Activated CD4-positive, alpha-beta T cell treated with anti-CD3 and anti-CD28 coated beads, Interleukin-2, amount 10 ng/mL, durations not matched to agents 7 days and 5 days (primary cell): ENCODE measurements around the gene RAB18. TPM values are rescaled to one million over a fixed set of nuclear protein-coding genes. Genes with fewer than 3 reads are reported as not detected.
"Not testable (repeated sequence)": the region's sequence is repeated elsewhere in the genome, so short reads cannot be mapped to it uniquely, and the experiment has no call there.

Source experiments
- CTCF ChIA-PET: fragments of 350-600 bp; sonication (Branson Sonifier 250); formaldehyde crosslinking; loops from one replicate; lab custom pipeline; 2021; ENCODE audit warnings: antibody characterized with exemption; lab: Charles Lee
- POLR2A ChIA-PET: fragments of 350-600 bp; sonication (Branson Sonifier 250); formaldehyde crosslinking; loops from one replicate; lab custom pipeline; 2021; ENCODE audit warnings: antibody characterized with exemption; lab: Charles Lee
- DNase-seq: peaks from one replicate; pipeline ENCODE4 v3.0.0-alpha.2; 2020
- H3K27ac Mint-ChIP-seq: one replicate; pipeline ENCODE4 v1.8.0; 2021; ENCODE audit warnings: mild to moderate bottlenecking, moderate library complexity, mixed read lengths
- H3K27me3 Mint-ChIP-seq: one replicate; pipeline ENCODE4 v1.8.0; 2021; ENCODE audit warnings: mixed read lengths
- H3K36me3 Mint-ChIP-seq: one replicate; pipeline ENCODE4 v1.8.0; 2021; ENCODE audit warnings: low read depth, mixed read lengths
- H3K4me1 Mint-ChIP-seq: one replicate; pipeline ENCODE4 v1.8.0; 2021; ENCODE audit warnings: mixed read lengths
- H3K4me3 Mint-ChIP-seq: one replicate; pipeline ENCODE4 v1.8.0; 2021; ENCODE audit warnings: mild to moderate bottlenecking, moderate library complexity, mixed read lengths
- H3K9me3 Mint-ChIP-seq: one replicate; pipeline ENCODE4 v1.8.0; 2021; ENCODE audit warnings: mixed read lengths
- total RNA-seq, 2 experiments: library from RNA; stranded (reverse); gene quantifications; one replicate each; pipeline ENCODE4 v1.2.3, GENCODE V29; 2021

RAB18 gene
- total RNA-seq, 2 experiments from 2014 or later, result 62.5 to 68.2 TPM

GRCh38 chr10:27482984-27483956 is 20.8 kb upstream of the RAB18 start:
- Mint-ChIP-seq H3K4me3 (no peak overlapping the region), H3K27me3 (peaks cover 26% of the 10 kb centered on the region), H3K27ac (no peak overlapping the region), H3K4me1 (no peaks in the 10 kb centered on the region), H3K36me3 (no peaks in the 10 kb centered on the region), H3K9me3 (peaks cover 4% of the 10 kb centered on the region)
- DNase-seq, result no peak
- ChIA-PET POLR2A (no interaction called here), CTCF (no interaction called here)

- H3K4me1 Mint-ChIP-seq, result no peaks in the 10 kb centered on the region
- ChIA-PET CTCF (interaction anchor here (0.6 kb wide), 1 partner anchor 824 kb away, joined by 3 read pairs; no protein-coding TSS in a partner anchor), POLR2A (no interaction called here)
- H3K36me3 Mint-ChIP-seq, result no peaks in the 10 kb centered on the region
- peaks cover 5% of the 10 kb centered on the region for H3K9me3 Mint-ChIP-seq
- no peak for DNase-seq
- H3K4me3 Mint-ChIP-seq, result no peak overlapping the region
- no peak overlapping the region for H3K27ac Mint-ChIP-seq
- peaks cover 26% of the 10 kb centered on the region for H3K27me3 Mint-ChIP-seq
These were observed 18.7 kb upstream of the RAB18 start for GRCh38 chr10:27485368-27485767.

- Mint-ChIP-seq H3K4me3 (no peak overlapping the region), H3K9me3 (peaks cover 10% of the 10 kb centered on the region), H3K4me1 (no peaks in the 10 kb centered on the region), H3K27ac (no peak overlapping the region), H3K27me3 (peaks cover 27% of the 10 kb centered on the region), H3K36me3 (peaks cover 2% of the 10 kb centered on the region)
- POLR2A ChIA-PET, result interaction anchor here (0.6 kb wide), 1 partner anchor 68 kb away, joined by 3 read pairs; no protein-coding TSS in a partner anchor
- DNase-seq, result no peak
- CTCF ChIA-PET, result interaction anchor here (0.6 kb wide), 1 partner anchor 823 kb away, joined by 3 read pairs; no protein-coding TSS in a partner anchor
These were observed 18.1 kb upstream of the RAB18 start for GRCh38 chr10:27485986-27486385.

- POLR2A ChIA-PET, result no interaction called here
- Mint-ChIP-seq H3K4me3 (no peak overlapping the region), H3K27me3 (peaks cover 26% of the 10 kb centered on the region), H3K27ac (no peak overlapping the region), H3K9me3 (peaks cover 23% of the 10 kb centered on the region), H3K4me1 (no peaks in the 10 kb centered on the region), H3K36me3 (peaks cover 7% of the 10 kb centered on the region)
- CTCF ChIA-PET, result no interaction called here
- DNase-seq, result no peak
These were observed 13.3 kb upstream of the RAB18 start for GRCh38 chr10:27490807-27491206.

GRCh38 chr10:27494116-27494805 is 9.8 kb upstream of the RAB18 start:
- CTCF ChIA-PET, result no interaction called here
- POLR2A ChIA-PET, result no interaction called here
- DNase-seq, result no peak
- Mint-ChIP-seq H3K4me3 (no peak overlapping the region), H3K4me1 (no peaks in the 10 kb centered on the region), H3K36me3 (peaks cover 7% of the 10 kb centered on the region), H3K27ac (no peak overlapping the region), H3K9me3 (peaks cover 21% of the 10 kb centered on the region), H3K27me3 (peaks cover 22% of the 10 kb centered on the region)

- Mint-ChIP-seq H3K27ac (no peak overlapping the region), H3K4me1 (no peaks in the 10 kb centered on the region), H3K9me3 (peaks cover 11% of the 10 kb centered on the region), H3K36me3 (peaks cover 4% of the 10 kb centered on the region), H3K27me3 (peaks cover 20% of the 10 kb centered on the region), H3K4me3 (no peak overlapping the region)
- DNase-seq, result no peak
- POLR2A ChIA-PET, result no interaction called here
- CTCF ChIA-PET, result no interaction called here
These were observed 8.0 kb upstream of the RAB18 start for GRCh38 chr10:27496137-27496536.

GRCh38 chr10:27500096-27500495 is 4.0 kb upstream of the RAB18 start:
- H3K27ac Mint-ChIP-seq, result no peak overlapping the region
- peaks cover 9% of the 10 kb centered on the region for H3K27me3 Mint-ChIP-seq
- no peak overlapping the region for H3K4me3 Mint-ChIP-seq
- H3K9me3 Mint-ChIP-seq, result no peaks in the 10 kb centered on the region
- peaks cover 17% of the 10 kb centered on the region for H3K4me1 Mint-ChIP-seq
- POLR2A ChIA-PET, result no interaction called here
- peaks cover 6% of the 10 kb centered on the region for H3K36me3 Mint-ChIP-seq
- DNase-seq, result no peak
- CTCF ChIA-PET, result no interaction called here

- Mint-ChIP-seq H3K36me3 (peaks cover 7% of the 10 kb centered on the region), H3K27me3 (peaks cover 9% of the 10 kb centered on the region), H3K4me1 (peaks cover 22% of the 10 kb centered on the region), H3K9me3 (no peaks in the 10 kb centered on the region), H3K27ac (no peak overlapping the region), H3K4me3 (no peak overlapping the region)
- ChIA-PET POLR2A (no interaction called here), CTCF (no interaction called here)
- DNase-seq, result no peak
These were observed 3.2 kb upstream of the RAB18 start for GRCh38 chr10:27500886-27501285.

GRCh38 chr10:27503498-27504006 is 552 bp upstream of the RAB18 start:
- Mint-ChIP-seq H3K27me3 (peaks cover 3% of the 10 kb centered on the region), H3K9me3 (no peaks in the 10 kb centered on the region), H3K4me3 (peak overlapping the region; percentile 100), H3K36me3 (peaks cover 19% of the 10 kb centered on the region), H3K27ac (peak overlapping the region; percentile 99), H3K4me1 (peaks cover 42% of the 10 kb centered on the region)
- POLR2A ChIA-PET, result no interaction called here
- CTCF ChIA-PET, result interaction anchor here (0.7 to 1.6 kb wide), 4 partner anchors 21 to 676 kb away, joined by 3 read pairs; no protein-coding TSS in a partner anchor
- DNase-seq, result no peak

GRCh38 chr10:27504808-27505460 is 830 bp downstream of the RAB18 start:
- POLR2A ChIA-PET, result no interaction called here
- CTCF ChIA-PET, result interaction anchor here (1.4 kb wide), 1 partner anchor 29 kb away, joined by 5 read pairs; no protein-coding TSS in a partner anchor
- Mint-ChIP-seq H3K27ac (peak overlapping the region; percentile 99), H3K36me3 (peaks cover 28% of the 10 kb centered on the region), H3K27me3 (no peaks in the 10 kb centered on the region), H3K9me3 (no peaks in the 10 kb centered on the region), H3K4me1 (peaks cover 53% of the 10 kb centered on the region), H3K4me3 (peak overlapping the region; percentile 100)
- DNase-seq, result no peak

- CTCF ChIA-PET, H3K9me3 Mint-ChIP-seq, H3K27me3 Mint-ChIP-seq, POLR2A ChIA-PET, DNase-seq: not testable (repeated sequence)
- H3K4me1 Mint-ChIP-seq, result peaks cover 59% of the 10 kb centered on the region
- H3K36me3 Mint-ChIP-seq, result peaks cover 34% of the 10 kb centered on the region
- peak overlapping the region; percentile 69 for H3K4me3 Mint-ChIP-seq
- peak overlapping the region; percentile 38 for H3K27ac Mint-ChIP-seq
These were observed 1.4 kb downstream of the RAB18 start for GRCh38 chr10:27505537-27505936.

- H3K27ac Mint-ChIP-seq, result no peak overlapping the region
- POLR2A ChIA-PET, result no interaction called here
These were observed 2.2 kb downstream of the RAB18 start for GRCh38 chr10:27506280-27506679.

More at GRCh38 chr10:27506280-27506679, 2.2 kb downstream of the RAB18 start:
- no peak for DNase-seq
- Mint-ChIP-seq H3K4me1 (peaks cover 59% of the 10 kb centered on the region), H3K4me3 (peak overlapping the region; percentile 69), H3K27me3 (no peaks in the 10 kb centered on the region), H3K9me3 (no peaks in the 10 kb centered on the region), H3K36me3 (peaks cover 35% of the 10 kb centered on the region)
- CTCF ChIA-PET, result no interaction called here
